ENCODE measurements around the gene ZNF43. TPM values are rescaled to one million over a fixed set of nuclear protein-coding genes. Genes with fewer than 3 reads are reported as not detected.
"Not testable (repeated sequence)": the region's sequence is repeated elsewhere in the genome, so short reads cannot be mapped to it uniquely, and the experiment has no call there.

Gene ZNF43
- total and polyA plus RNA-seq, 10 donors: 5.5 to 40.3 (median 28.4) TPM

DNA sequence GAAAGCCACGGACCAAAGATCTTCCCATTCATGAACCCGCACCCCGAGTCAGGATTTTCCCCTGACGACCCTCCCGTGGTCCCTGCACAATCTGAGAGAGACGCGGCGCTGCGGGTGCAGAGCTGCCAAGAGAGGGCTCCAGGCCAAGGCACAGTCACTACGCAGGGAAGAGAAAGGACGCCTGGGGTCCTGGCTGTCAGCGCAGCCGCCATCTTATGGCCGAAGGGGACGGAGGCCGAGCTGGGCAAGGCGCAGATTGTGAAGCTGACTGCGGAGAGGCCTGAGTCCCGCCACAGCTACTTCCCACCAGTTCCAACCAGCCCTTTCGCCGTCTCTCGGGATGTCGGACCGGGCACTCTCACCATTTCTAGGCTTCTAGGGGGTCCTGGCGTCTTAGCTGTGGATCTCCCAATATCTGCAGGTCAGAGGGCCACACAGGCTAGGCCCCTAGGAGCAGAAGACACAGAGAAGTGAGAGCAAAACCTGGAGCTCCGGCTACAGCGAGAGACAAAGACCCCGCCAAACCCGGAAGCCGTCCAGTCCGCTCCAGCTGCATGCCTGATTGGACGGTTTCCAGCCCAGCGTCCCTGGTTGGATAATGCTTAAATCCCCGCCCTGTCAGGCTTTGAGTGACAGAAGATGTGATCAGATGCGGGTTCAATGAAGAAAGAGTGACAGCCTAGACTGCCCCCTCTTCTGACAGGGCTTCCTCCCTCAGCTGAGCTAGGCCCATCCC is 68.7 kb downstream of the ZNF43 start, which contains the start of gene ZNF100:
Gene ZNF100, minus strand, starts transcription at position 515 of the 736 bp plus-strand sequence. Its CDS starts 150 bp downstream, at position 365.
- peak within 1 kb of the TSS; percentile 71 to 93 (median 90) for H3K27ac ChIP-seq
- 0 to 1% (median 0%) methylated on average over 27 to 35 of the region's 35 CpGs for WGBS, 5 donors

DNA sequence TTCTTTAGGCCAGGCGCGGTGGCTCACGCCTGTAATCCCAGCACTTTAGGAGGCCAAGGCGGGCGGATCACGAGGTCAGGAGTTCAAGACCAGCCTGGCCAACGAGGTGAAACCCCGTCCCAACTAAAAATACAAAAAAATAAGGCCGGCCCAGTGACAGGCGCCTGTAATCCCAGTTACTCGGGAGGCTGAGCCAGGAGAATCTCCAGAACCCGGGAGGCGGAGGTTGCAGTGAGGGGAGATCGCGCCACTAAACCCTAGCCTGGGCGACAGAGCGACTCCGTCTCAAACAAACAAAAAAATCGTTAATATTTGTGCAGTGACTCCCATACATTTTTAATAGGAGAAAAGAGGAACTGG is 69.3 kb downstream of the ZNF43 start:
- H3K9me3 ChIP-seq; DNase-seq; H3K27me3 ChIP-seq (replicated peaks in 1 of 7); intact Hi-C loops (cut with DNase I; ENCODE audit: low total_unique reads): not testable (repeated sequence)
- H3K36me3 ChIP-seq: peaks cover 0 to 40% (median 27%) of the 10 kb centered on the region in 6 donors
- peaks cover 0 to 29% (median 20%) of the 10 kb centered on the region in 6 donors for H3K4me1 ChIP-seq
- H3K27ac ChIP-seq: peak overlapping the region; percentile 71 to 93 (median 90)
- peak overlapping the region; percentile 62 to 94 (median 79) for H3K4me3 ChIP-seq
- 0 to 5% (median 2%) methylated on average over 19 of the region's 19 CpGs for WGBS, 5 donors

More for the DNA sequence above, 68.7 kb downstream of the ZNF43 start, which contains the start of gene ZNF100:
- Histone ChIP-seq H3K9me3 (no peaks in the 10 kb centered on the region), H3K27me3 (replicated peaks in 1 of 7) (no peaks in the 10 kb centered on the region), H3K4me1 (peaks cover 0 to 29% (median 20%) of the 10 kb centered on the region in 6 donors), H3K36me3 (peaks cover 0 to 34% (median 22%) of the 10 kb centered on the region in 6 donors), H3K4me3 (peak within 1 kb of the TSS; percentile 62 to 94 (median 79))
- TF ChIP-seq, protein P1, sequence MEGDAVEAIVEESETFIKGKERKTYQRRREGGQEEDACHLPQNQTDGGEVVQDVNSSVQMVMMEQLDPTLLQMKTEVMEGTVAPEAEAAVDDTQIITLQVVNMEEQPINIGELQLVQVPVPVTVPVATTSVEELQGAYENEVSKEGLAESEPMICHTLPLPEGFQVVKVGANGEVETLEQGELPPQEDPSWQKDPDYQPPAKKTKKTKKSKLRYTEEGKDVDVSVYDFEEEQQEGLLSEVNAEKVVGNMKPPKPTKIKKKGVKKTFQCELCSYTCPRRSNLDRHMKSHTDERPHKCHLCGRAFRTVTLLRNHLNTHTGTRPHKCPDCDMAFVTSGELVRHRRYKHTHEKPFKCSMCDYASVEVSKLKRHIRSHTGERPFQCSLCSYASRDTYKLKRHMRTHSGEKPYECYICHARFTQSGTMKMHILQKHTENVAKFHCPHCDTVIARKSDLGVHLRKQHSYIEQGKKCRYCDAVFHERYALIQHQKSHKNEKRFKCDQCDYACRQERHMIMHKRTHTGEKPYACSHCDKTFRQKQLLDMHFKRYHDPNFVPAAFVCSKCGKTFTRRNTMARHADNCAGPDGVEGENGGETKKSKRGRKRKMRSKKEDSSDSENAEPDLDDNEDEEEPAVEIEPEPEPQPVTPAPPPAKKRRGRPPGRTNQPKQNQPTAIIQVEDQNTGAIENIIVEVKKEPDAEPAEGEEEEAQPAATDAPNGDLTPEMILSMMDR (IDR thresholded peaks at IDR 0.05 in 8 of 11, conservative IDR thresholded peaks at IDR 0.05 in 3 of 11): no peak
- TF ChIP-seq POLR2A (IDR thresholded peaks at IDR 0.05) (peak in 1 of 3 donors; percentile 48), POLR2AphosphoS5 (IDR thresholded peaks at IDR 0.05) (peak; percentile 78 to 88 (median 87))
- intact Hi-C loops (cut with DNase I; ENCODE audit: low total_unique reads): no loop called here
- DNase-seq: peak; percentile 94

DNA sequence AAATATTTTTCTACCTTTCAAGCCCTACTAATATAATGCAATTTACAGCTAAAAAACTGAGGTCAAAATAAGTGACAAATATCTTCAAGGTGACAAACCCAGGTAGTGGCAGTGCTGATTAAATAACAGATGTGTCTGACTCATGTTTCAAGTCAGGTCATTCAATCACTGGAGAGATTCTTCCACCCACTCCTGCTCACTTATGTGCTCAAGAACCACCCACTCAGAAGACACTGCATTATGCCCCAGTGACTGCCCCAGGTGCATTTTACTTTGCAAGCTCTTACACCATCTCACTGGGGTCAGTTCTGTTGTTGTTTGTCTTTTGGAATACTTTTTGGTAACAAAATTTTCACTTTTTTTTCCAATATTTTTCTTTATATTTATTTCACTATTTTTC is 70.8 kb downstream of the ZNF43 start:
- H3K27ac ChIP-seq: no peak overlapping the region
- H3K4me1 ChIP-seq: peaks cover 0 to 29% (median 20%) of the 10 kb centered on the region in 6 donors
- H3K36me3 ChIP-seq: peaks cover 0 to 55% (median 39%) of the 10 kb centered on the region in 6 donors
- intact Hi-C loops (cut with DNase I; ENCODE audit: low total_unique reads): no loop called here
- no peaks in the 10 kb centered on the region for H3K27me3 ChIP-seq (replicated peaks in 1 of 7)
- no peak for DNase-seq
- H3K9me3 ChIP-seq: peaks cover 0 to 3% (median 0%) of the 10 kb centered on the region in 8 donors
- TF ChIP-seq, protein P1 (IDR thresholded peaks at IDR 0.05 in 8 of 11, conservative IDR thresholded peaks at IDR 0.05 in 3 of 11): no peak
- no peak for TF ChIP-seq POLR2AphosphoS5 (IDR thresholded peaks at IDR 0.05)
- no peak for TF ChIP-seq POLR2A (IDR thresholded peaks at IDR 0.05)
- H3K4me3 ChIP-seq: no peak overlapping the region

DNA sequence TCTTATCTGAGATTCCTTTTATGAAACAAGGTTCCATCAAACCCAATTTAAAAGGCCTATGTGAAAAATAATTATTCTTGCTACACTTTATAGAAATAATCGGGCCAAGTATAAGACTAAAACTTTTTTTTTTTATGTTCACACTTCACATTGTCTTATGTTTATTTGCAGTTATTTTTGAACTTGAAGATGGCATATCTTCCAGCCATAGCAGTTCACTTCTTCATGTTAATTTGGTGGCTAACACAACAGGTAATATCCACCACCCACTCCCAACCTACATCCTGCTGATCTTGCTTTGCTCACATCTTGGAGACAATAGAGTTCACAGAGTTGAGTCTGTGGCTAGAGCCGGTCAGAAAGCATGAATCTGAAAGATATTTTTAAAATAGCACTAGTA is 74.4 kb downstream of the ZNF43 start:
- peaks cover 0 to 91% (median 64%) of the 10 kb centered on the region in 6 donors for H3K36me3 ChIP-seq
- intact Hi-C loops (cut with DNase I; ENCODE audit: low total_unique reads): not testable (repeated sequence)
- 41 to 88% (median 67%) methylated on average over 2 of the region's 2 CpGs for WGBS, 5 donors

DNA sequence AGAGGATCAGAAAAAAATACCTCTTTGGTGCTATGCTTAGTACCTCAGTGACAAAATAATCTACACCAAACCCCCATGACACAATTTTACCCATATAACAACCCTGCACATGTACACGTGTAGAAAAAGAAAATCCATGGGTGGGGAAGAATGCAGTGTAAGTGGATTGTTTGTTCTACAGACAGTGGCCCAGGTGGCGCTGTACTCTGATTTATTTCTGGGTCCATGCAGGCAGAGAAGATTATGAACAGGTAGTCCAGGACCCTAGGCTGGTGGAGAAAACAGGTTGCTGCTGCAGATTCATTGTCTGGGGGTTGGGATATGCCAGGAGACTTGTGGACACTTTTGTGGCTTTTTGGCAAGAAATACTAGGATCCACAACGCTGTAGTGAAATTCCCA is 77.7 kb downstream of the ZNF43 start:
- intact Hi-C loops (cut with DNase I; ENCODE audit: low total_unique reads): no loop called here
- Histone ChIP-seq H3K27me3 (replicated peaks in 1 of 7) (no peaks in the 10 kb centered on the region), H3K27ac (no peak overlapping the region), H3K4me3 (no peak overlapping the region), H3K36me3 (peaks cover 0 to 98% (median 64%) of the 10 kb centered on the region in 6 donors), H3K9me3 (peaks cover 0 to 34% (median 17%) of the 10 kb centered on the region in 8 donors), H3K4me1 (no peaks in the 10 kb centered on the region)
- no peak for DNase-seq
- WGBS, 5 donors: 87 to 98% (median 96%) methylated on average over 3 of the region's 3 CpGs
- TF ChIP-seq POLR2A (IDR thresholded peaks at IDR 0.05): no peak
- TF ChIP-seq, protein P1 (IDR thresholded peaks at IDR 0.05 in 8 of 11, conservative IDR thresholded peaks at IDR 0.05 in 3 of 11): no peak
- TF ChIP-seq POLR2AphosphoS5 (IDR thresholded peaks at IDR 0.05): no peak

More for the DNA sequence above, 74.4 kb downstream of the ZNF43 start:
- H3K4me1 ChIP-seq: peaks cover 0 to 22% (median 13%) of the 10 kb centered on the region in 6 donors
- not testable (repeated sequence) for H3K27ac ChIP-seq; H3K9me3 ChIP-seq; H3K4me3 ChIP-seq; DNase-seq; H3K27me3 ChIP-seq (replicated peaks in 1 of 7)

DNA sequence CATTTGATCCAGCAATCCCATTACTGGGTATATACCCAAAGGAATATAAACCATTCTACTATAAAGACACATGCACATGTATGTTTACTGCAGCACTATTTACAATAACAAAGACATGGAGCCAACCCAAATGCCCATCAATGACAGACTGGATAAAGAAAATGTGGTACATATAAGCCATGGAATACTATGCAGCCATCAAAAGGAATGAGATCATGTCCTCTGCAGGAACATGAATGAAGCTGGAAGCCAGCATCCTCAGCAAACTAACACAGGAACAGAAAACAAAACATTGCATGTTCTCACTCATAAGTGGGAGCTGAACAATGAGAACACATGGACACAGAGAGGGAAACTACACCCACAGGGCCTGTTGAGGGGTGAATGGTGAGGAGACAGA is 80.4 kb downstream of the ZNF43 start:
- peaks cover 0 to 60% (median 20%) of the 10 kb centered on the region in 8 donors for H3K9me3 ChIP-seq
- intact Hi-C loops (cut with DNase I; ENCODE audit: low total_unique reads); H3K4me3 ChIP-seq; H3K27ac ChIP-seq; H3K27me3 ChIP-seq (replicated peaks in 1 of 7); DNase-seq; H3K4me1 ChIP-seq: not testable (repeated sequence)
- H3K36me3 ChIP-seq: peaks cover 0 to 98% (median 69%) of the 10 kb centered on the region in 6 donors

Data from spleen (tissue), 11 donors.